K562 (cell line): ENCODE results near the gene MEX3A. TPM values are rescaled to one million over a fixed set of nuclear protein-coding genes. Genes with fewer than 3 reads are reported as not detected.
A peak's percentile ranks its signal among the peaks of the same experiment; 100 is the strongest.
"Not testable (repeated sequence)": the region's sequence is repeated elsewhere in the genome, so short reads cannot be mapped to it uniquely, and the experiment has no call there.

ENCODE experiments used
- ATAC-seq: fragments of 200-7000 bp; cut with Tn5 transposase; 3 replicates; pipeline ENCODE4 v1.9.1; 2020; ENCODE audit warnings: moderate library complexity
- BruUV-seq: library from RNA; stranded (reverse); fragments of 400-500 nt; replicated peaks from 2 replicates; lab custom pipeline; 2021; lab: Mats Ljungman, UMichigan
- CTCF ChIA-PET: fragments of 300-600 bp; formaldehyde crosslinking; extraction: SDS; loops from one replicate; lab custom pipeline; 2021; ENCODE audit warnings: low intra/inter-chr PET ratio; lab: Yijun Ruan, JAX
- POLR2A ChIA-PET: fragments of 300-600, 350-650 bp; sonication (Branson Sonifier 250); formaldehyde crosslinking; extraction: SDS; loops from one replicate; lab custom pipeline; 2021; ENCODE audit warnings: antibody characterized with exemption, inconsistent platforms; lab: Yijun Ruan, JAX
- DNase-seq, 4 experiments: peaks; one replicate each; pipeline versions ENCODE4 v3.0.0 to v3.0.0-alpha.2; 2011 to 2018; ENCODE audit warnings: low spot score in 3 of 4, mixed read lengths in 3 of 4; ENCODE audit errors: extremely low read depth in 1 of 4
- FAIRE-seq: peaks from 2 replicates; lab custom pipeline; 2011; peaks lifted over from hg19 to GRCh38; lab: Jason Lieb, UNC
- H2AFZ ChIP-seq: 2 replicates; pipeline ENCODE4 v1.6.0; 2011; ENCODE audit warnings: low read depth, low read length, control low read depth, inconsistent platforms
- H3K27ac ChIP-seq: fragments of 200-600 bp; 3 replicates; pipeline ENCODE4 v1.8.0; 2011; ENCODE audit warnings: low read depth, mild to moderate bottlenecking, control low read depth, inconsistent platforms, low read length, moderate library complexity, mixed read lengths; ENCODE audit errors: extremely low read depth
- H3K27me3 ChIP-seq, 2 experiments: fragments of 300-600 bp in 1 of 2; 2 replicates in 1 of 2; 3 replicates in 1 of 2; pipeline versions ENCODE4 v1.6.0 to v1.8.0; 2011; ENCODE audit warnings: inconsistent platforms in 2 of 2, low read length in 2 of 2, mild to moderate bottlenecking in 1 of 2, mixed read lengths in 1 of 2, moderate library complexity in 1 of 2; ENCODE audit not compliant: control insufficient read depth in 2 of 2, insufficient read depth in 2 of 2
- H3K36me3 ChIP-seq: fragments of 300-600 bp; 3 replicates; pipeline ENCODE4 v1.8.0; 2011; ENCODE audit warnings: mild to moderate bottlenecking, low read length, inconsistent platforms; ENCODE audit not compliant: control insufficient read depth, insufficient read depth
- H3K4me1 ChIP-seq, 2 experiments: fragments of 200-600 bp in 1 of 2; replicated peaks in 1 of 2; 2 replicates in 1 of 2; 3 replicates in 1 of 2; pipeline versions ENCODE4 v1.5.1 to v1.8.0; 2011; ENCODE audit warnings: inconsistent platforms in 2 of 2, low read length in 2 of 2, mild to moderate bottlenecking in 1 of 2, mixed read lengths in 1 of 2, moderate library complexity in 1 of 2; ENCODE audit not compliant: control insufficient read depth in 2 of 2, insufficient read depth in 2 of 2
- H3K4me2 ChIP-seq: 2 replicates; pipeline ENCODE4 v1.6.1; 2011; ENCODE audit warnings: low read length, control low read depth, inconsistent platforms, mixed read lengths; ENCODE audit not compliant: insufficient read depth
- H3K4me3 ChIP-seq: fragments of 200-600 bp; sonication (generic), shearing (Covaris generic); 2 replicates; pipeline ENCODE4 v1.5.1; 2016; ENCODE audit warnings: control low read depth, inconsistent platforms
- H3K79me2 ChIP-seq: fragments of 200-600 bp; 3 replicates; pipeline ENCODE4 v1.8.0; 2011; ENCODE audit warnings: low read length, inconsistent platforms; ENCODE audit not compliant: control insufficient read depth, insufficient read depth
- H3K9ac ChIP-seq, 2 experiments: 2 replicates each; pipeline versions ENCODE4 v1.6.0 to v1.6.1; 2011; ENCODE audit warnings: low read depth in 2 of 2, low read length in 2 of 2, control low read depth in 1 of 2, inconsistent platforms in 1 of 2, mild to moderate bottlenecking in 1 of 2, mixed read lengths in 1 of 2; ENCODE audit not compliant: insufficient read depth in 1 of 2
- H3K9me1 ChIP-seq: one replicate; pipeline ENCODE4 v1.6.0; 2011; ENCODE audit warnings: inconsistent platforms, mild to moderate bottlenecking, low read length, moderate library complexity; ENCODE audit not compliant: control insufficient read depth, insufficient read depth
- H3K9me3 ChIP-seq: replicated peaks from 2 replicates; pipeline ENCODE4 v1.5.1; 2011; ENCODE audit warnings: low read depth, low read length, inconsistent platforms; ENCODE audit not compliant: control insufficient read depth, insufficient read depth
- H4K20me1 ChIP-seq: replicated peaks from 2 replicates; pipeline ENCODE4 v1.6.1; 2011; ENCODE audit warnings: low read length, inconsistent platforms, mixed read lengths; ENCODE audit not compliant: control insufficient read depth, insufficient read depth
- CREB3L1 ChIP-seq: fragments of 450-650 bp; IDR thresholded peaks from 2 replicates; pipeline ENCODE4 v1.6.1; 2014; ENCODE audit warnings: low read depth, mild to moderate bottlenecking, moderate library complexity, borderline replicate concordance
- CREM ChIP-seq: IDR thresholded peaks from 2 replicates; pipeline ENCODE4 v1.6.1; 2014; ENCODE audit warnings: antibody characterized with exemption, low read depth
- ETS1 ChIP-seq: conservative IDR thresholded peaks from 2 replicates; pipeline ENCODE4 v1.6.1; 2011; ENCODE audit warnings: low read depth, mild to moderate bottlenecking, low read length; ENCODE audit not compliant: control insufficient read depth
- MAX ChIP-seq: sonication (generic); formaldehyde crosslinking; IDR thresholded peaks from 2 replicates; pipeline ENCODE4 v1.9.0; 2022; ENCODE audit warnings: mild to moderate bottlenecking, missing genetic modification reagents
- MECOM ChIP-seq: fragments of 250-450 bp; sonication (Bioruptor Pico); IDR thresholded peaks from 2 replicates; pipeline ENCODE4 v1.8.0; 2022; ENCODE audit warnings: inconsistent platforms
- WGBS: fragments of 100-300 bp; shearing (Covaris generic); methylation state at CpG from one replicate; pipeline ENCODE4 v1.1.6; 2016; ENCODE audit warnings: low coverage, mixed read lengths; ENCODE audit not compliant: insufficient coverage; ENCODE audit errors: missing lambda C conversion rate; 5-methylcytosine and 5-hydroxymethylcytosine counted together
- in situ Hi-C: fragments of 300-500 bp; cut with MboI; formaldehyde crosslinking; loops from 4 replicates; pipeline ENCODE4 v1.15.0; 2018; ENCODE audit warnings: inconsistent platforms, mixed read lengths
- intact Hi-C: fragments of 100-400 bp; cut with micrococcal nuclease; formaldehyde crosslinking; loops from 2 replicates; pipeline ENCODE4 v1.14.2; 2022
- polyA plus RNA-seq, 8 experiments: library from polyadenylated mRNA; depleted of rRNA in 4 of 8; stranded (reverse) in 5 of 8; unstranded in 3 of 8; fragments of >200 nt; fragmentation: Nextera tagmentation in 2 of 8; fragmentation: Illumina TruSeq in 1 of 8; extraction: Ambion mirVana in 2 of 8; extraction: Trizol in 1 of 8; gene quantifications; 2 replicates each; pipeline versions ENCODE4 v1.2.1 to v1.2.3, GENCODE V29; 2011 to 2014; ENCODE audit warnings: inconsistent platforms in 1 of 8, missing spikeins in 1 of 8
- total RNA-seq, 7 experiments: library from RNA; depleted of rRNA in 6 of 7; stranded (reverse); fragments of >200 nt in 6 of 7; fragmentation: Illumina TruSeq in 2 of 7; extraction: Trizol in 2 of 7; gene quantifications; 2 replicates each; pipeline versions ENCODE4 v1.2.1 to v1.2.3, GENCODE V29; 2011 to 2021; ENCODE audit warnings: low replicate concordance in 1 of 7

Gene MEX3A
- total and polyA plus RNA-seq, 9 of the 15 experiments (the other 6 are each of a cell fraction or from before 2014, with no cell fraction given): 0.36 to 13.7 (median 5.2) TPM

- Histone ChIP-seq H3K4me3 (peak overlapping the region; percentile 73), H3K27ac (peak overlapping the region; percentile 92), H3K9ac (peak overlapping the region; percentile 28 to 83; a peak in 3 of 4 replicates), H3K4me2 (peak overlapping the region; percentile 98), H3K79me2 (peaks cover 71% of the 10 kb centered on the region), H3K4me1 (peaks cover 48 to 65% of the 10 kb centered on the region in 2 experiments), H3K36me3 (peaks cover 25% of the 10 kb centered on the region; the same call in 2 of the 3 replicates)
- DNase-seq, H3K9me1 ChIP-seq, in situ Hi-C loops, H3K9me3 ChIP-seq, H2AFZ ChIP-seq, BruUV-seq, ATAC-seq, H3K27me3 ChIP-seq, FAIRE-seq, intact Hi-C loops: not testable (repeated sequence)
- 7% methylated on average over 5 of the region's 5 CpGs for WGBS
- ChIA-PET CTCF (interaction anchor here (0.7 kb wide), 2 partner anchors 26 to 39 kb away, joined by 3 read pairs; no protein-coding TSS in a partner anchor), POLR2A (interaction anchor here (0.6 to 8.5 kb wide), 5 partner anchors 11 to 166 kb away, joined by 3 to 164 read pairs (median 5); partner anchors contain the start of gene SMG5)
- peak; percentile 15; the same call in 1 of the 2 replicates for TF ChIP-seq MAX (CRISPR knock-in tag)
- TF ChIP-seq, all 486 proteins: peak for 1; not testable (repeated sequence) for 485
- peaks cover 18% of the 10 kb centered on the region for H4K20me1 ChIP-seq
Measured at GRCh38 chr1:156116731-156117130, 34.5 kb upstream of the MEX3A start.

GRCh38 chr1:156115514-156116374 lies 33.5 kb upstream of the MEX3A start:
- BruUV-seq: TSS peak; percentile 54
- TF ChIP-seq MECOM (no peak), ETS1 (peak; percentile 51; the same call in 1 of the 2 replicates), CREM (peak; percentile 24; the same call in 1 of the 2 replicates), CREB3L1 (no peak)

More at GRCh38 chr1:156115514-156116374, 33.5 kb upstream of the MEX3A start:
- ChIA-PET CTCF (no interaction called here), POLR2A (interaction anchor here (0.6 to 8.5 kb wide), 9 partner anchors 7 to 341 kb away, joined by 3 to 164 read pairs (median 5); partner anchors contain the start of gene PMF1)
- peaks cover 62% of the 10 kb centered on the region for H3K79me2 ChIP-seq
- no peak overlapping the region for H2AFZ ChIP-seq
- H3K27me3 ChIP-seq: no peaks in the 10 kb centered on the region
- peak overlapping the region; percentile 73 for H3K4me3 ChIP-seq
- peaks cover 17% of the 10 kb centered on the region for H4K20me1 ChIP-seq
- H3K36me3 ChIP-seq: peaks cover 17% of the 10 kb centered on the region; the same call in 2 of the 3 replicates
- H3K4me1 ChIP-seq: peaks cover 39 to 55% of the 10 kb centered on the region in 2 experiments
- intact Hi-C loops (no loop called here), in situ Hi-C loops (no loop called here)
- H3K4me2 ChIP-seq: peak overlapping the region; percentile 98
- no peaks in the 10 kb centered on the region for H3K9me3 ChIP-seq
- WGBS: under 1% methylated on average over 18 of the region's 19 CpGs
- FAIRE-seq: no peak
- peak in 3 of 4 experiments; percentile 29 to 58 (median 55) for DNase-seq
- H3K27ac ChIP-seq: peak overlapping the region; percentile 92
- no peaks in the 10 kb centered on the region for H3K9me1 ChIP-seq
- H3K9ac ChIP-seq: peak overlapping the region; percentile 83 to 99
- ATAC-seq: peak; percentile 9
